Measurements from ENCODE around the gene TMEM245.

Gene TMEM245

GRCh38 chr9:109020113-109020512 lies 99.6 kb downstream of the TMEM245 start:
- DNase-seq = no peak

- no peak for DNase-seq
Measured at GRCh38 chr9:109019420-109019819, 100.3 kb downstream of the TMEM245 start.

GRCh38 chr9:109017493-109017892 lies 102.3 kb downstream of the TMEM245 start:
- DNase-seq = no peak

GRCh38 chr9:109017061-109017460 lies 102.7 kb downstream of the TMEM245 start:
- DNase-seq = no peak

- DNase-seq = no peak
Measured at GRCh38 chr9:109016132-109016531, 103.6 kb downstream of the TMEM245 start.

- no peak for DNase-seq
Measured at GRCh38 chr9:109014608-109015280, 105.0 kb downstream of the TMEM245 start.

GRCh38 chr9:109013679-109014607 lies 105.8 kb downstream of the TMEM245 start:
- DNase-seq = no peak

GRCh38 chr9:109012876-109013678 lies 106.7 kb downstream of the TMEM245 start, which contains the start of gene CTNNAL1:
Gene CTNNAL1 (minus strand): TSS chr9:109013499. CDS start chr9:109013442, 57 bp downstream.
- DNase-seq = peak; percentile 87

GRCh38 chr9:109012009-109012875 lies 107.5 kb downstream of the TMEM245 start:
- DNase-seq = no peak

GRCh38 chr9:109011231-109011671 lies 108.5 kb downstream of the TMEM245 start:
- no peak for DNase-seq

- peak; percentile 11 for DNase-seq
Measured at GRCh38 chr9:109010746-109011145, 109.0 kb downstream of the TMEM245 start.

- no peak for DNase-seq
Measured at GRCh38 chr9:109005678-109006077, 114.1 kb downstream of the TMEM245 start.

- no peak for DNase-seq
Measured at GRCh38 chr9:109003116-109003515, 116.6 kb downstream of the TMEM245 start.

GRCh38 chr9:109002141-109002540 lies 117.6 kb downstream of the TMEM245 start:
- DNase-seq = no peak

- no peak for DNase-seq
Measured at GRCh38 chr9:109001275-109001676, 118.5 kb downstream of the TMEM245 start.

- DNase-seq = no peak
Measured at GRCh38 chr9:108997112-108997511, 122.6 kb downstream of the TMEM245 start.

GRCh38 chr9:108996643-108997042 lies 123.1 kb downstream of the TMEM245 start:
- peak; percentile 46 for DNase-seq

GRCh38 chr9:108994695-108995094 lies 125.1 kb downstream of the TMEM245 start:
- DNase-seq = no peak

- no peak for DNase-seq
Measured at GRCh38 chr9:108991479-108991878, 128.3 kb downstream of the TMEM245 start.

- no peak for DNase-seq
Measured at GRCh38 chr9:108983885-108984284, 135.9 kb downstream of the TMEM245 start.

GRCh38 chr9:108980893-108981292 lies 138.9 kb downstream of the TMEM245 start:
- no peak for DNase-seq

GRCh38 chr9:108978205-108978604 lies 141.5 kb downstream of the TMEM245 start:
- DNase-seq = no peak
